HG03378 (cell line): ENCODE measurements around the gene SLC35F6.
"Not testable (repeated sequence)": the region's sequence is repeated elsewhere in the genome, so short reads cannot be mapped to it uniquely, and the experiment has no call there.

Source experiments
- ATAC-seq: cut with Tn5 transposase; IDR thresholded peaks from one replicate; pipeline ENCODE4 v1.9.1; 2021; ENCODE audit warnings: mild to moderate bottlenecking, moderate library complexity; ENCODE audit not compliant: unreplicated experiment

Gene SLC35F6

DNA sequence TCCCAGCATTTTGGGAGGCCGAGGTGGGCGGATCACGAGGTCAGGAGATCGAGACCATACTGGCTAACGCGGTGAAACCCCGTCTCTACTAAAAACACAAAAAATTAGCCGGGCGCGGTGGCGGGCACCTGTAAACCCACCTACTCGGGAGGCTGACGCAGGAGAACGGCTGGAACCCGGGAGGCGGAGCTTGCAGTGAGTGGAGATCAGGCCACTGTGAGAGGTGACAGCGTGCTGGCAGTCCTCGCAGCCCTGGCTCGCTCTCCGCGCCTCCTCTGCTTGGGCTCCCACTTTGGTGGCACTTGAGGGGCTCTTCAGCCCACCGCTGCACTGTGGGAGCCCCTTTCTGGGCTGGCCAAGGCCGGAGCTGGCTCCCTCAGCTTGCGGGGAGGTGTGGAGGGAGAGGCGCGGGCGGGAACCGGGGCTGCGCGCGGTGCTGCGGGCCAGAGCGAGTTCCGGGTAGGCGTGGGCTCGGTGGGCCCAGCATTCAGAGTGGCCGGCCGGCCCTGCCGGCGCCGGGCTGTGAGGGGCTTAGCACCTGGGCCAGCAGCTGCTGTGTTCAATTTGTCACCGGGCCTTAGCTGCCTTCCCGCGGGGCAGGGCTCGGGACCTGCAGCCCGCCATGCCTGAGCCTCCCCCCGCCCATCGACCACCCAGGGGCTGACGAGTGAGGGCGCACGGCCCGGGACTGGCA, 50.1 kb downstream of the SLC35F6 start:
- not testable (repeated sequence) for ATAC-seq

DNA sequence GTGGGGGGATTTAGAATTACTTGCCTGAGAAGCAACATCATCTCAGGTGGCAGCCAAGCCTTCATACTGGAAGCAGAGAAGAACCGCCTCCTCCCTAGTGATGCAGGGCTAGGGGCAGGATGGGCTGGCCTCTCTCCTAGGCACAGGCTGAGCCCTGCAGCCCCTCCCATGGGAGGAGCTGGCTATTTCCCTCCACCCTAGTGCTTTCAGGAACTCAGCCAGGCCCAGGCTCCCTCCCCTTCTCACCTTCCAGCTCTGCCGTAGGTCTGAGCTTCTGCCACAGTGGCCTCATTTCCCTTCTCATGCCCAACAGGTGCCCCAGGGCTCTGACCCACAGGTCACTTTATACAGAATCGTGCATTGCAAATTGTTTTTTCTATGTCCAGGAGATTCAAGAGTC, 52.8 kb downstream of the SLC35F6 start:
- ATAC-seq = no peak

DNA sequence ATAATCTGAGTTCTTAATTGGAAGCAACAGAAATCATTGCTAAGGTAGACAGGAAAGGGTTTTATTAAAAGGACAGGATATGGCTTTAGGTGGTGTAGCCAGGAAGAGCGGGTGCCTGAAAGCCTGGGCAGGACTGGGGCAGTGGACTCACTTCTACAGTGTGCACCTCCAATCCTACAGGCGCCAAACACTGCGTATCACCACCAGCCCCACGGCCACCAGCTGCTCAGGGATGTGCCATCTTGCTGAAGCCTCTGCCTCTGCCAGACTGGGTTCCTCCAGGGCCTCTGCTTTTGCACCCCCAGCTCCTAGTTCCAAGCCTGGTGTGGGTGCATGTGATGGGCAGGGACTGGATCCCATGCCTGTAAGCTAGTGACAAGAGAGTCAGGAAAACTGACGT, 54.2 kb downstream of the SLC35F6 start:
- ATAC-seq = no peak

DNA sequence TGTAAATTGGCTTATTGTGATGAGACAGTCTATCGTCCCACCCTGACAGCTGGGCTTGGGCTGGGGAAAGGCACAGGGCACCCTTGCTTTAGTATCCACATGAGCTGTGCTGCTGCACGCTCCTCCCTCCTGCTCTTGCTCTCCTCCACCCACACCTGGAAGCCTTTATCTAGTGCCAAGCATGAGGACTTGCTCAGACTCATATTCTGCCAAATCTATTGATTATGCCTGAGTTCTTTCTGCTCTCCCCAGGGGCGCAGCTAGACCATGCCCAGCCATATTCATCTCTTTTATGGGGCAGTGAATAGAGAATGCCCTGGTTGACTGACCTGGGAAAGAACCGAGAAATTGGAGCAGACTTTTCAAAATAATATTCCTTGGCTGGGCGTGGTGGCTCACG, 54.9 kb downstream of the SLC35F6 start:
- no peak for ATAC-seq

DNA sequence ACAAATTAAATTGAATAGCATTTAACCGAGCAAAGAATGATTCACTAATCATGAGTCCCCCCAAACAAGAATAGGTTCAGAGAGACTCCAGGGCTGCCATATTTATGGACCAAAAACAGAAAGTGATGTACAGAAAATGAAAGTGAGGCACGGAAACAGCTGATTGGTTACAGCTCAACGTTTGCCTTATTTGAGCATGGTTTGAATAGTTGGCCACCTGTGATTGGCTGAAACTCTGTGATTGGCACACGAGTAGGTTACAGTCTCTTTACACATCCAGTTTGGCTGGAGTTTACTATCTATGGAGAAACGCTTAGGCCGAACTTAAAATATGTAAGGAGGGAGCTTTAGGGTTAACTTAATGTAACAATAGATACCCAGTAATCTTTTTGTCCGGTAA, 56.8 kb downstream of the SLC35F6 start:
- ATAC-seq = no peak

DNA sequence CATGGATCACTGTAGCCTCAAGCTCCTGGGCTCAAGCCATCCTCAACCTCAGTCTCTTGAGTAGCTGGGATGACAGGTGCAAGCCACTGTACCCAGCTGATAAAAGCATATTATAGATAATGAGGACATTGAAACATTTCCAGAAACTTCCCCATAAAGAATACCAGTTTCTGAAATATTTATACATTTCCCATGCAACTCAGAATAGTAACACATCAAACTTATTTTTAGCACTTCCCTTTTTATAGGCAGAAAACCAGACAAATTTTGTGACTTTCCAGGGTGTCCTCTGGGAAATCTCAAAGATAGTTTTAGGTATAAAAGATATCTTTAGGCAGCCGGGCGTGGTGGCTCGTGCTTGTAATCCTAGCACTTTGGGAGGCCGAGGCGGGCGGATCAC, 58.8 kb downstream of the SLC35F6 start:
- no peak for ATAC-seq
